Measurements from ENCODE around the gene CYBC1. TPM values are rescaled to one million over a fixed set of nuclear protein-coding genes. Genes with fewer than 3 reads are reported as not detected.

CYBC1 gene
- total RNA-seq, 1 donor from 2014 or later = 132 TPM

DNA sequence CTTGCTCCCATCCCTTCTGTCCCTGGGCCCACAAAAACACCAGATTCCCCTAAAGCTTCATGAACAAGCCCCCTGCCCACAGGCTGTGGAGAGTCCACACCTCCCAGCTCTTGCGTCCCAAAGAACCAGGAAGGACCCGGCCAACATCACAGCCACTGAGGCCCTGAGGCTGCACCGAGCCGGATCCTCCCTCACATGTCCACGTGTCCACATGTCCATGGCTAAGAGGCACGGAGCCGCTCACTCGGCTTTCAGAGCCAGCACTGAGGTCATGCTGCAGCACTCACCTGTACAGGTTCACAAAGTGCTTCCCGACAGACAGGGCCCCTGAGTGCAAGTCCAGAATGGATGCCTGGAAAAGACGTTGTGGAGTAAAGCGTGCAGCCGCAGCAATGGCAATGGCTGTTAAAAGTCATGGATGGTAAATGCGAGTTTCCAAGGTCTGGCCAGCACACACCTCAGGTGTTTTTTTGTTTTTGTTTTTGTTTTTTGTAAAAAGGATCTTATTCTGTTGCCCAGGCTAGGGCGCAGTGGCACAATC is 44.4 kb downstream of the CYBC1 start:
- Histone ChIP-seq H3K27me3 (ENCODE audit: low read depth) (no peaks in the 10 kb centered on the region), H3K4me3 (no peak overlapping the region), H3K4me1 (no peaks in the 10 kb centered on the region), H3K36me3 (peaks cover 49% of the 10 kb centered on the region), H3K9me3 (no peaks in the 10 kb centered on the region), H3K27ac (no peak overlapping the region)
- ATAC-seq (no peak), DNase-seq (no peak)
- TF ChIP-seq, protein P1, sequence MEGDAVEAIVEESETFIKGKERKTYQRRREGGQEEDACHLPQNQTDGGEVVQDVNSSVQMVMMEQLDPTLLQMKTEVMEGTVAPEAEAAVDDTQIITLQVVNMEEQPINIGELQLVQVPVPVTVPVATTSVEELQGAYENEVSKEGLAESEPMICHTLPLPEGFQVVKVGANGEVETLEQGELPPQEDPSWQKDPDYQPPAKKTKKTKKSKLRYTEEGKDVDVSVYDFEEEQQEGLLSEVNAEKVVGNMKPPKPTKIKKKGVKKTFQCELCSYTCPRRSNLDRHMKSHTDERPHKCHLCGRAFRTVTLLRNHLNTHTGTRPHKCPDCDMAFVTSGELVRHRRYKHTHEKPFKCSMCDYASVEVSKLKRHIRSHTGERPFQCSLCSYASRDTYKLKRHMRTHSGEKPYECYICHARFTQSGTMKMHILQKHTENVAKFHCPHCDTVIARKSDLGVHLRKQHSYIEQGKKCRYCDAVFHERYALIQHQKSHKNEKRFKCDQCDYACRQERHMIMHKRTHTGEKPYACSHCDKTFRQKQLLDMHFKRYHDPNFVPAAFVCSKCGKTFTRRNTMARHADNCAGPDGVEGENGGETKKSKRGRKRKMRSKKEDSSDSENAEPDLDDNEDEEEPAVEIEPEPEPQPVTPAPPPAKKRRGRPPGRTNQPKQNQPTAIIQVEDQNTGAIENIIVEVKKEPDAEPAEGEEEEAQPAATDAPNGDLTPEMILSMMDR (IDR thresholded peaks at IDR 0.05) = no peak
- intact Hi-C loops (cut with DNase I) = no loop called here

DNA sequence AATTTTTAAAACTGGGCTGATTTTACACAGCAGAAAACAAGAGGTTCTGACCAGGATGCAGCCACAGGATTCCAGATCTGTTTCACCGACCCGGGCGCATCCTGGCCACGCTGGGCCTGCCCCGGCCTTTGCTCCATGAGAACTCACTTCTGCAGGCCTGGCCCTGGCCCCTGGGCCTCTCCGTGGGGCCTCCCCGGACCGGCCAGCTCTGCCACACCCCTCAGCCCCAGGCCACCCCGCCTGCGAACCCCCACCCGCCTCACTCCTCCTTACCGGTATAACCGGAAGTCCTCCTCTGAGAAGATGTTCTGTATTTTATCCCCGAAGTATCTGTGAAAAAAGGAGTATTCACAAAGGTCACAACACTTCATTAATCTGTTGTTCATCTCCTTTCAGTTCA is 45.5 kb downstream of the CYBC1 start:
- Histone ChIP-seq H3K27me3 (ENCODE audit: low read depth) (no peaks in the 10 kb centered on the region), H3K36me3 (peaks cover 49% of the 10 kb centered on the region), H3K4me3 (no peak overlapping the region), H3K4me1 (peaks cover 5% of the 10 kb centered on the region), H3K27ac (no peak overlapping the region), H3K9me3 (no peaks in the 10 kb centered on the region)
- intact Hi-C loops (cut with DNase I) = no loop called here
- ATAC-seq (no peak), DNase-seq (no peak)
- TF ChIP-seq, protein P1 (IDR thresholded peaks at IDR 0.05) = no peak

DNA sequence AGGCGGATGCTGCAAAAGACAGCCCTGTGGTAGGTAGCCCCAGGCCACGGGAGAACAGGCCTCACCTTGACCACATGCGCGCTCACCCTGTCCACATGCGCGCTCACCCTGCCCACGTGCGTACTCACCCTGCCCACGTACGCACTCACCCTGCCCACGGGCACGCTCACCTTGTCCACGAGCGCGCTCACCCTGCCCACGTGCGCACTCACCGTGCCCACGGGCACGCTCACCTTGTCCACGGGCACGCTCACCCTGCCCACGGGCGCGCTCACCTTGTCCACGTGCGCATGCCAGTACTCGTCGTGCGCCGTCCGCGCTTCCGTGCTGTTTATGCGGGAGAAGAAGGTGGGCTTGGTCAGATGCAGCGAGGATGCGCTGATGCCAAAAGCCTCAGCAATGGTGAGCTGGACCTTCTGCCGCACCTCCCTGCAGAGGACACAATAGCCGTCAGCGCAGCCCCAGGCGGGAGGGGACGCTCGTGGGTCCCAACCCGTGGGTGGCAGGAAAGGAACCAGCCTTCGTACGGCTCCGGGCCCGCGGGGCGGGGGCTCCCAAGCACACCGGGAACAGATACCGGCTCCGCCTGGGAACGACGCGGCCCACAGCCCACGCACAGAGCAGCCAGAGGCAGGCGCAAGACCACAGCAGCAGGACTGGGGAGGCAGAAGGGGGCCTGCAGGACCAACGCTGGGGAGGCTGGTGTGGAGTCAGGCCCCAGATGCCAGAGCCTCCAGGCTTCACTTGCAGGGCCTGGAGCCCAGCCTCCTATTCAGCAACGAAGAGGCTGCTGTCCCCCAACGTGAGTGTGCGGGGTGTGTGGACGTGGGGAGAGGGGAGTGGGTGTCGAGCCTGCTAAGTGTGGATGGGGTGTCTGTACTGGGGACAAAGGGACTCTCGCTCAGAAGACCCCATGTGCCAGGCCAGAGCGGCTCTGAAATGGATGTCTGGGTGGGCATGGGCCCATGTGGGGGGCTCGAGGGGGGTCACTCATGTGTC is 46.6 kb downstream of the CYBC1 start:
- no peaks in the 10 kb centered on the region for H3K9me3 ChIP-seq
- intact Hi-C loops (cut with DNase I) = no loop called here
- H3K36me3 ChIP-seq = peaks cover 47% of the 10 kb centered on the region
- H3K27me3 ChIP-seq (ENCODE audit: low read depth) = no peaks in the 10 kb centered on the region
- peaks cover 15% of the 10 kb centered on the region for H3K4me1 ChIP-seq
- DNase-seq = no peak
- TF ChIP-seq, protein P1 (IDR thresholded peaks at IDR 0.05) = no peak
- no peak overlapping the region for H3K27ac ChIP-seq
- peak in 1 of 2 donors; percentile 37 for ATAC-seq
- H3K4me3 ChIP-seq = no peak overlapping the region

DNA sequence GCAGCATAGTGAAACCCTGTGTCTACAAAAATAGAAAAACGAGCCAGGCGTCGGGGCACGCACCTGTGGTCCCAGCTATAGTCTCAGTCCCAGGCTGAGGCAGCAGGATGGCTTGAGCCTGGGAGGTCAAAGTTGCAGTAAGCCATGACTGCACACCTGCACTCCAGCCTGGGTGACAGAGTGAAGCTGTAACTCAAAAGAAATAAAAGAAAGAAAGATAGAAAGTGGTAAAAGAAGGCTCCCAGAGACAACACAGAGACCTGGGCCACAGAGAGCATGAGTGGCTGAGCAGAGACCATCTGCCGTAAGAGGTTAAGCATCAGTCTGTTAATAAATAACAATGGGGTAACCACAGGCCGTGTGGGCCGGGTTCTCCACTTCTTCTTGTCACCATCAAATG is 47.7 kb downstream of the CYBC1 start:
- intact Hi-C loops (cut with DNase I) = no loop called here
- H3K4me3 ChIP-seq = no peak overlapping the region

DNA sequence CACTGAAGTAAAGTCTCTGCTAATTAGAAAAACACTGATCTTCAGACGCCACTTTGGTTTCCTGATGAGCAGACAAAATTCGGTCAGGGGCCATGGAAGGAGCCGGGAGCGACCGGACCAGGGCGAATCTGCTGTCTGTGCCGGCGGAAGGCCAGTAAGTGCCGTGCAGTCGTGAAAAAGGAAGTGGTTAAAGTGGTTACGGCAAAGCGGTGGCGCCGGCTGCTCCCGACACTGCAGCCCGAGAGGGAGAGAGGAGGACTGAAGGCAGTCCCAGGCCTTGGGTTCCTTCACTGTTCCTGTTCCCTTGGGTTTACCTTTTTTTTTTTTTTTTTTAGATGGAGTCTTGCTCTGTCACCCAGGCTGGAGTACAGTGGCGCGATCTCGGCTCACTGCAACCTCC is 49.7 kb downstream of the CYBC1 start:
- Histone ChIP-seq H3K27me3 (ENCODE audit: low read depth) (no peaks in the 10 kb centered on the region), H3K36me3 (peaks cover 39% of the 10 kb centered on the region), H3K9me3 (no peaks in the 10 kb centered on the region), H3K27ac (peak overlapping the region; percentile 18), H3K4me1 (peaks cover 15% of the 10 kb centered on the region), H3K4me3 (peak overlapping the region; percentile 16)
- DNase-seq (peak; percentile 83), ATAC-seq (peak; percentile 79 to 80)
- TF ChIP-seq, protein P1 (IDR thresholded peaks at IDR 0.05) = no peak
- intact Hi-C loops (cut with DNase I) = no loop called here

More for the DNA sequence above, 47.7 kb downstream of the CYBC1 start:
- peaks cover 43% of the 10 kb centered on the region for H3K36me3 ChIP-seq
- DNase-seq (no peak), ATAC-seq (no peak)
- TF ChIP-seq, protein P1 (IDR thresholded peaks at IDR 0.05) = no peak
- H3K9me3 ChIP-seq = no peaks in the 10 kb centered on the region
- H3K4me1 ChIP-seq = peaks cover 15% of the 10 kb centered on the region
- H3K27ac ChIP-seq = no peak overlapping the region
- H3K27me3 ChIP-seq (ENCODE audit: low read depth) = no peaks in the 10 kb centered on the region

Data from lower lobe of right lung (tissue), 2 donors.